ENCODE results near the gene SPN. TPM values are rescaled to one million over a fixed set of nuclear protein-coding genes. Genes with fewer than 3 reads are reported as not detected.
A peak's percentile ranks its signal among the peaks of the same experiment; 100 is the strongest.
"Not testable (repeated sequence)": the region's sequence is repeated elsewhere in the genome, so short reads cannot be mapped to it uniquely, and the experiment has no call there.

Gene SPN, protein sequence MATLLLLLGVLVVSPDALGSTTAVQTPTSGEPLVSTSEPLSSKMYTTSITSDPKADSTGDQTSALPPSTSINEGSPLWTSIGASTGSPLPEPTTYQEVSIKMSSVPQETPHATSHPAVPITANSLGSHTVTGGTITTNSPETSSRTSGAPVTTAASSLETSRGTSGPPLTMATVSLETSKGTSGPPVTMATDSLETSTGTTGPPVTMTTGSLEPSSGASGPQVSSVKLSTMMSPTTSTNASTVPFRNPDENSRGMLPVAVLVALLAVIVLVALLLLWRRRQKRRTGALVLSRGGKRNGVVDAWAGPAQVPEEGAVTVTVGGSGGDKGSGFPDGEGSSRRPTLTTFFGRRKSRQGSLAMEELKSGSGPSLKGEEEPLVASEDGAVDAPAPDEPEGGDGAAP
- total RNA-seq (10 to 100 TPM; 45.7 to 48.3 TPM), total RNA-seq (29.7 to 592 (median 154) reads per million in 172 experiments)
- polyA plus RNA-seq (2013, experiment 1 of 2): 181 TPM
- polyA plus RNA-seq (2013, experiment 2 of 2): 133 TPM

DNA sequence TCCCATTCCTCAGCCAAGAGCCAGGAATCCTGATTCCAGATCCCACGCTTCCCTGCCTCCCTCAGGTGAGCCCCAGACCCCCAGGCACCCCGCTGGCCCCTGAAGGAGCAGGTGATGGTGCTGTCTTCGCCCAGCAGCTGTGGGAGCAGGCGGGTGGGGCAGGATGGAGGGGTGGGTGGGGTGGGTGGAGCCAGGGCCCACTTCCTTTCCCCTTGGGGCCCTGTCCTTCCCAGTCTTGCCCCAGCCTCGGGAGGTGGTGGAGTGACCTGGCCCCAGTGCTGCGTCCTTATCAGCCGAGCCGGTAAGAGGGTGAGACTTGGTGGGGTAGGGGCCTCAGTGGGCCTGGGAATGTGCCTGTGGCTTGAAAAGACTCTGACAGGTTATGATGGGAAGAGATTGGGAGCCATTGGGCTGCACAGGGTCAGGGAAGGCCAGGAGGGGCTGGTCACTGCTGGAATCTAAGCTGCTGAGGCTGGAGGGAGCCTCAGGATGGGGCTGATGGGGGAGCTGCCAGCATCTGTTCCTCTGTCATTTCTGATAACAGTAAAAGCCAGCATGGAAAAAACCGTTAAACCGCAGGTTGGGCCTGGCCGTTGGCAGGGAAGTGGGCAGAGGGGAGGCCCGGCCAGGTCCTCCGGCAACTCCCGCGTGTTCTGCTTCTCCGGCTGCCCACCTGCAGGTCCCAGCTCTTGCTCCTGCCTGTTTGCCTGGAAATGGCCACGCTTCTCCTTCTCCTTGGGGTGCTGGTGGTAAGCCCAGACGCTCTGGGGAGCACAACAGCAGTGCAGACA is at the start of gene SPN:
Gene SPN (plus strand): TSS at position 232 of the 791 bp plus-strand sequence. CDS start 482 bp downstream, at position 714.
- DNase-seq (peak in 10 of 14 experiments; percentile 19 to 69 (median 47)), ATAC-seq (ENCODE audit: poor library complexity) (peak; percentile 29)
- Mint-ChIP-seq H3K4me3 (peak within 1 kb of the TSS; percentile 98), H3K9me3 (no peaks in the 10 kb centered on the region), H3K36me3 (ENCODE audit: low read depth) (peaks cover 56% of the 10 kb centered on the region), H3K4me1 (ENCODE audit: low read depth) (peaks cover 66% of the 10 kb centered on the region), H3K27me3 (no peaks in the 10 kb centered on the region), H3K27ac (peak within 1 kb of the TSS; percentile 95)
- TF ChIP-seq, protein P1, sequence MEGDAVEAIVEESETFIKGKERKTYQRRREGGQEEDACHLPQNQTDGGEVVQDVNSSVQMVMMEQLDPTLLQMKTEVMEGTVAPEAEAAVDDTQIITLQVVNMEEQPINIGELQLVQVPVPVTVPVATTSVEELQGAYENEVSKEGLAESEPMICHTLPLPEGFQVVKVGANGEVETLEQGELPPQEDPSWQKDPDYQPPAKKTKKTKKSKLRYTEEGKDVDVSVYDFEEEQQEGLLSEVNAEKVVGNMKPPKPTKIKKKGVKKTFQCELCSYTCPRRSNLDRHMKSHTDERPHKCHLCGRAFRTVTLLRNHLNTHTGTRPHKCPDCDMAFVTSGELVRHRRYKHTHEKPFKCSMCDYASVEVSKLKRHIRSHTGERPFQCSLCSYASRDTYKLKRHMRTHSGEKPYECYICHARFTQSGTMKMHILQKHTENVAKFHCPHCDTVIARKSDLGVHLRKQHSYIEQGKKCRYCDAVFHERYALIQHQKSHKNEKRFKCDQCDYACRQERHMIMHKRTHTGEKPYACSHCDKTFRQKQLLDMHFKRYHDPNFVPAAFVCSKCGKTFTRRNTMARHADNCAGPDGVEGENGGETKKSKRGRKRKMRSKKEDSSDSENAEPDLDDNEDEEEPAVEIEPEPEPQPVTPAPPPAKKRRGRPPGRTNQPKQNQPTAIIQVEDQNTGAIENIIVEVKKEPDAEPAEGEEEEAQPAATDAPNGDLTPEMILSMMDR (IDR thresholded peaks at IDR 0.05): no peak
- H3K27me3 ChIP-seq (ENCODE audit: control insufficient read depth in 1 of 2, insufficient read depth in 2 of 2, low read length in 2 of 2): no peaks in the 10 kb centered on the region
- peaks cover 84% of the 10 kb centered on the region for H3K4me1 ChIP-seq (ENCODE audit: insufficient read depth, low read length)
- intact Hi-C loops (cut with DNase I, micrococcal nuclease): loop anchor here (2.0 to 10.0 kb wide), 3 partner anchors 16 to 48 kb away; partner anchors contain the start of gene QPRT (in 1 of the 2)
- peak within 1 kb of the TSS; percentile 98 for H3K4me3 ChIP-seq (ENCODE audit: low read length)
- peak within 1 kb of the TSS; percentile 82 to 88 for H3K27ac ChIP-seq (ENCODE audit: low read depth in 1 of 2, low read length in 2 of 2)
- ChIA-PET POLR2A (interaction anchor here (0.7 to 2.1 kb wide), 7 partner anchors 16 to 164 kb away, joined by 3 to 6 read pairs (median 4); partner anchors contain the start of genes C16orf54 and QPRT), CTCF (no interaction called here)
- peaks cover 22% of the 10 kb centered on the region for H3K36me3 ChIP-seq (ENCODE audit: insufficient read depth, low read length)
- no peaks in the 10 kb centered on the region for H3K9me3 ChIP-seq (ENCODE audit: control insufficient read depth in 1 of 2, insufficient read depth in 1 of 2, low read length in 2 of 2)

DNA sequence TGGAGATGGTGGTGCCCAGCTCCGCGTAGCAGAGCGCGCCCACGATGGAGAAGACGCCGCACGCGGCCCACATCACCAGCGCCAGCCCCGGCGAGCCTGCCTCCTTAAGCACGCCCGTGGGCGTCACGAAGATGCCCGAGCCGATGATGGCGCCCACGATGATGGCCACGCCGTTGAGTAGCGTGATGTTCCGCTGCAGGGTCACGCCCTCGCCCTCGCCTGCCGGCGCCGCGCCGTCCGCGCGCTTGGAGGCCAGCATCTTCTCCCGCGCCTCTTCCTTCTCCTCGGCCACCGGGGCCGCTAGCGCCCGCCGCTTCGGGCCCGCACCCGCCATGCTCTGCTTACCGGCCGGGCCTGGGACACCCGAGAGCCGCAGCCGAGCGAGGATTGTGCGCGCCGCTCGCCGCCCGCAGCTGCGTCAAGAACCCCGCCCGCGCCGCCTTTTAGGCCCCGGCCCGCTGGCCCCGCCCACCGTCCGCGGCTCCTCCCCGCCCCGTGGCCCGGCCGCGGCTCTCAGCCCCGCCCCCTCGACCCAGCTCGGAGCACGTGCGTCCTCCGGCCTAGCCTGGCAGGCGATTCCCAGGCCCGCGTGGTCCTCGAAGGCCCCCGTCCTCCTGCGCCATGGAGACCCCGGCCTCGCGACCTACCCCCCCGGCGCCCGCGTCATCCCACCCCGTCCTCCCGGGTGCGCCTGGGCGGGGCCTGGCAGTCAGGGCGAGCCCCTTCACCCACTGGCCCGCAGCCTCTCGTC is 49.6 kb upstream of the SPN start:
- CTCF ChIA-PET: not testable (repeated sequence)
- H3K27ac Mint-ChIP-seq: peak overlapping the region; percentile 86
- intact Hi-C loops (cut with DNase I, micrococcal nuclease): loop anchor here in 1 of 2 experiments (2.0 to 10.0 kb wide), 2 partner anchors 19 to 51 kb away; partner anchors contain the start of gene SPN

DNA sequence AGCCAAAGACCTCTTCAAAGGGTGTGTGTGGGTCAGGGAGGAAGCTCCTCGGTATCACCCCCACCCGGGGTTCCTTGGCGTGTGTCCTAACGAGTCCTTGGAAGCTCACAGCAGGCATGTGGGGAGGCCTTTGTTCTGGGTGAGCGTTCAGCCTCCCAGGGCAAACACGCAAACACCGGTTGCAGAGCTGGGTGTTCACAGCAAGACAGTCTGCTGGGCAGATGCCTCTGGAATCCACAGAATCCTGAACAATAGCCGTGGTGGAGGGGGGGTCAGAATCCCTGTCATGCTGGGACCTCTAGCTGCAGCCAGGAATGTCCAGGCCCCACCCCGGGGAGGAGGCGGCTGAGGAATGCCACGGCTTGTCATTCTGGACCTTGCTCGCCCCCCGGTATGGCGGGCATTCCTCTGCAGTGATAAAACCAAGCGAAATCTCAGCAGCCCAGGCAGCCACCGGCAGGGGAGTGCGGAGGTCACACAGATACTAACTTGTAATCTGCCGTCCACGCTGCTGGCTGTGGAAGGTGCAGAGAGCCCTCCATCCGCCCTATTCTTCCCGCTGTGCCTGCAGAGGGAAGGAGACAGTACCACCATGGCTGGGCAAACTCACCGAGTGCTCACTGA is 48.2 kb upstream of the SPN start:
- ATAC-seq (ENCODE audit: poor library complexity); H3K27me3 Mint-ChIP-seq; DNase-seq; H3K27me3 ChIP-seq (ENCODE audit: control insufficient read depth in 1 of 2, insufficient read depth in 2 of 2, low read length in 2 of 2); H3K9me3 Mint-ChIP-seq; H3K27ac ChIP-seq (ENCODE audit: low read depth in 1 of 2, low read length in 2 of 2); H3K4me3 ChIP-seq (ENCODE audit: low read length); CTCF ChIA-PET; H3K27ac Mint-ChIP-seq; H3K36me3 ChIP-seq (ENCODE audit: insufficient read depth, low read length); H3K9me3 ChIP-seq (ENCODE audit: control insufficient read depth in 1 of 2, insufficient read depth in 1 of 2, low read length in 2 of 2); POLR2A ChIA-PET; H3K36me3 Mint-ChIP-seq (ENCODE audit: low read depth): not testable (repeated sequence)
- H3K4me1 Mint-ChIP-seq (ENCODE audit: low read depth): peaks cover 13% of the 10 kb centered on the region
- peaks cover 16% of the 10 kb centered on the region for H3K4me1 ChIP-seq (ENCODE audit: insufficient read depth, low read length)
- H3K4me3 Mint-ChIP-seq: peak overlapping the region; percentile 56
- intact Hi-C loops (cut with DNase I, micrococcal nuclease): loop anchor here in 1 of 2 experiments (10.0 kb wide), 1 partner anchor 50 kb away; the partner anchor contains the start of gene SPN

More for the DNA sequence above, 49.6 kb upstream of the SPN start:
- not testable (repeated sequence) for H3K9me3 Mint-ChIP-seq; H3K36me3 Mint-ChIP-seq (ENCODE audit: low read depth); H3K36me3 ChIP-seq (ENCODE audit: insufficient read depth, low read length); H3K9me3 ChIP-seq (ENCODE audit: control insufficient read depth in 1 of 2, insufficient read depth in 1 of 2, low read length in 2 of 2); H3K27me3 ChIP-seq (ENCODE audit: control insufficient read depth in 1 of 2, insufficient read depth in 2 of 2, low read length in 2 of 2); H3K27me3 Mint-ChIP-seq
- Histone ChIP-seq H3K27ac (ENCODE audit: low read depth in 1 of 2, low read length in 2 of 2) (peak overlapping the region; percentile 41 to 52), H3K4me3 (ENCODE audit: low read length) (peak overlapping the region; percentile 71), H3K4me1 (ENCODE audit: insufficient read depth, low read length) (peaks cover 19% of the 10 kb centered on the region)
- POLR2A ChIA-PET: interaction anchor here (0.6 to 1.7 kb wide), 3 partner anchors 13 to 19 kb away, joined by 3 to 6 read pairs (median 5); no protein-coding TSS in a partner anchor
- ATAC-seq (ENCODE audit: poor library complexity) (peak; percentile 59), DNase-seq (peak; percentile 73 to 96 (median 87))
- peak overlapping the region; percentile 86 for H3K4me3 Mint-ChIP-seq
- H3K4me1 Mint-ChIP-seq (ENCODE audit: low read depth): peaks cover 13% of the 10 kb centered on the region

DNA sequence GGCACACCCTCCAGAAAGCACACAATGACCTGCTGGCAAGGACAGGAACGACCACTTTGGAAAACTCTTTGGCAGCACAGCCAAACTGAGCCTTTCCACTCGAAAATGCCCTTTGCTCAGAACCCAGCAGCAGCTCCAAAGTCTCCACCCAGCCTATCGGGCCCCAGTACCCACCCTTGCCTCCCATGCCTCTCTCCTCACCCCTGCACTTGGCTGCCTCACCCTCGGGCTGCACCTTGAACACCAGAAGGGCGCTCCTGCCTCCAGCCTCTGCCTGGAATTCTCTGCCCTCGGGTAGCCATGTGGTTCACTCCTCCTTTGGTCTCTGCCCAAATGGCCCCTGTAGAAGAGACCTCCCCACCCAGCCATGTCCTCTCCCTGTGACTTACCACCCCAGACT is 46.9 kb upstream of the SPN start:
- H3K36me3 ChIP-seq (ENCODE audit: insufficient read depth, low read length); CTCF ChIA-PET; H3K27ac ChIP-seq (ENCODE audit: low read depth in 1 of 2, low read length in 2 of 2); H3K9me3 Mint-ChIP-seq; H3K27me3 ChIP-seq (ENCODE audit: control insufficient read depth in 1 of 2, insufficient read depth in 2 of 2, low read length in 2 of 2); H3K36me3 Mint-ChIP-seq (ENCODE audit: low read depth); DNase-seq; H3K4me3 ChIP-seq (ENCODE audit: low read length); ATAC-seq (ENCODE audit: poor library complexity); H3K9me3 ChIP-seq (ENCODE audit: control insufficient read depth in 1 of 2, insufficient read depth in 1 of 2, low read length in 2 of 2); POLR2A ChIA-PET; H3K27me3 Mint-ChIP-seq: not testable (repeated sequence)
- intact Hi-C loops (cut with DNase I, micrococcal nuclease): loop anchor here in 1 of 2 experiments (10.0 kb wide), 1 partner anchor 49 kb away; the partner anchor contains the start of gene SPN
- peak overlapping the region; percentile 25 for H3K27ac Mint-ChIP-seq
- H3K4me1 ChIP-seq (ENCODE audit: insufficient read depth, low read length): peaks cover 15% of the 10 kb centered on the region
- peaks cover 13% of the 10 kb centered on the region for H3K4me1 Mint-ChIP-seq (ENCODE audit: low read depth)
- peak overlapping the region; percentile 67 for H3K4me3 Mint-ChIP-seq

DNA sequence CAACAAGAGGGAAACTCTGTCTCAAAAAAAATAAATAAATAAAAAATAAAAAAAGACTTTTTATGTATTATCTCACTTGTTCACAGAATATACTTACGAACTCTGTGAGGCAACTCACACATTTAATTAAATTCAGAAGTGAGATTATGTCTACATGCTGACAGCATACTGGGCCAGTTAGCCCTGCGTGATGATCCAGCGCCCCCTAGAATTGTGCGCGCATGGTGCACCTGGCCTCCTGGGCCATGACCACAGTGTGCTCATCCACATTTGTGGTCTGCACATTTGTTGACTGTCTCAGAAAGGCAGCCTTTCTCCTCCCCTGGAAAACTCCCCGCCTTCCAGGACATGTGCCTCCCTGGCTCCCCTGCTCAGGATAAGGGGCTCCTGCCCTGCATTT is 42.5 kb upstream of the SPN start:
- H3K27me3 ChIP-seq (ENCODE audit: control insufficient read depth in 1 of 2, insufficient read depth in 2 of 2, low read length in 2 of 2); CTCF ChIA-PET; POLR2A ChIA-PET; H3K9me3 Mint-ChIP-seq; H3K27ac Mint-ChIP-seq; H3K4me1 Mint-ChIP-seq (ENCODE audit: low read depth); H3K4me3 Mint-ChIP-seq; H3K4me3 ChIP-seq (ENCODE audit: low read length); intact Hi-C loops (cut with DNase I, micrococcal nuclease); H3K27ac ChIP-seq (ENCODE audit: low read depth in 1 of 2, low read length in 2 of 2); H3K4me1 ChIP-seq (ENCODE audit: insufficient read depth, low read length); H3K27me3 Mint-ChIP-seq; H3K36me3 Mint-ChIP-seq (ENCODE audit: low read depth); H3K9me3 ChIP-seq (ENCODE audit: control insufficient read depth in 1 of 2, insufficient read depth in 1 of 2, low read length in 2 of 2); ATAC-seq (ENCODE audit: poor library complexity); H3K36me3 ChIP-seq (ENCODE audit: insufficient read depth, low read length): not testable (repeated sequence)
- peak in 7 of 14 experiments; percentile 34 to 63 (median 50) for DNase-seq
